Vagina (tissue), 2 donors: ENCODE data around the gene SYT2.

Experiments
- CTCF ChIP-seq, 3 experiments: fragments of 450-650 bp in 2 of 3; fragments of 200-600 bp in 1 of 3; sonication (generic) in 1 of 3; IDR thresholded peaks; one replicate each; pipeline ENCODE4 v1.5.1; 2017 to 2019; ENCODE audit warnings: antibody characterized with exemption in 3 of 3, mild to moderate bottlenecking in 2 of 3, moderate library complexity in 2 of 3
- POLR2A ChIP-seq, 2 donors: fragments of 450-650 bp; IDR thresholded peaks; one replicate each; pipeline ENCODE4 v1.6.1; 2017; ENCODE audit warnings: antibody characterized with exemption in 2 of 2, mild to moderate bottlenecking in 2 of 2, moderate library complexity in 2 of 2
- POLR2AphosphoS5 ChIP-seq, 2 donors: sonication (generic); formaldehyde crosslinking; IDR thresholded peaks; one replicate each; pipeline ENCODE4 v1.9.0; 2017; ENCODE audit warnings: antibody characterized with exemption in 2 of 2, mild to moderate bottlenecking in 2 of 2, low read depth in 1 of 2; ENCODE audit not compliant: insufficient read depth in 1 of 2

- TF ChIP-seq POLR2AphosphoS5 (IDR thresholded peaks at IDR 0.05; ENCODE audit: insufficient read depth in 1 of 2, low read depth in 1 of 2) (no peak), CTCF (IDR thresholded peaks at IDR 0.05) (no peak), POLR2A (IDR thresholded peaks at IDR 0.05) (no peak)
Observed at GRCh38 chr1:202642212-202642611, 68.0 kb downstream of the SYT2 start.
